SK-N-SH (cell line): ENCODE results near the gene KRT13.

Experiments used
- EP300 ChIP-seq, 2 experiments: IDR thresholded peaks; 2 replicates each; pipeline versions ENCODE4 v1.4.0 to v1.6.1; 2012; ENCODE audit warnings: borderline replicate concordance in 1 of 2, low read depth in 1 of 2, low read length in 1 of 2
- EZH2phosphoT487 ChIP-seq: fragments of 200-600 bp; sonication (generic); IDR thresholded peaks from 2 replicates; pipeline ENCODE4 v1.6.1; 2017; ENCODE audit warnings: low read depth, mixed run types, mild to moderate bottlenecking, antibody characterized with exemption, moderate library complexity, borderline replicate concordance
- FOXJ3 ChIP-seq: sonication (generic); formaldehyde crosslinking; IDR thresholded peaks from 2 replicates; pipeline ENCODE4 v1.5.1; 2020; ENCODE audit warnings: mild to moderate bottlenecking, missing genetic modification reagents
- FOXM1 ChIP-seq: IDR thresholded peaks from 2 replicates; pipeline ENCODE4 v1.4.0; 2012; ENCODE audit warnings: low read depth, mild to moderate bottlenecking
- POLR2AphosphoS5 ChIP-seq: IDR thresholded peaks from 2 replicates; pipeline ENCODE4 v1.6.1; 2012; ENCODE audit warnings: low read depth, low read length
- RAD21 ChIP-seq: IDR thresholded peaks from 2 replicates; pipeline ENCODE4 v1.6.1; 2012; ENCODE audit warnings: mild to moderate bottlenecking, low read length
- RCOR1 ChIP-seq: fragments of 150-350 bp; IDR thresholded peaks from 2 replicates; pipeline ENCODE4 v1.6.1; 2017; ENCODE audit warnings: antibody characterized with exemption, low read length
- RFX5 ChIP-seq: IDR thresholded peaks from 2 replicates; pipeline ENCODE4 v1.6.1; 2012; ENCODE audit warnings: mild to moderate bottlenecking, improper control_type of control experiment, low read length
- TEAD4 ChIP-seq: IDR thresholded peaks from 2 replicates; pipeline ENCODE4 v1.4.0; 2012; ENCODE audit warnings: mild to moderate bottlenecking, borderline replicate concordance; ENCODE audit not compliant: insufficient read depth
- YY1 ChIP-seq: IDR thresholded peaks from 2 replicates; pipeline ENCODE4 v1.4.0; 2012; ENCODE audit warnings: low read depth, mild to moderate bottlenecking
- TF ChIP-seq, protein P1 (sequence below): fragments of 200-600 bp; sonication (generic); IDR thresholded peaks from 2 replicates; pipeline ENCODE4 v1.6.1; 2017; ENCODE audit warnings: antibody characterized with exemption, mild to moderate bottlenecking, moderate library complexity
- TF ChIP-seq, protein P2 (sequence below): fragments of 150-350 bp; IDR thresholded peaks from 2 replicates; pipeline ENCODE4 v1.6.1; 2017; ENCODE audit warnings: antibody characterized with exemption, low read length, low read depth, borderline replicate concordance
- TF ChIP-seq, protein P3 (sequence below): IDR thresholded peaks from 2 replicates; pipeline ENCODE4 v1.6.1; 2012; ENCODE audit warnings: mild to moderate bottlenecking, low read depth, low read length, moderate library complexity
- TF ChIP-seq, protein P4 (sequence below): IDR thresholded peaks from 2 replicates; pipeline ENCODE4 v1.4.0; 2012; ENCODE audit warnings: low read depth, borderline replicate concordance

DNA sequence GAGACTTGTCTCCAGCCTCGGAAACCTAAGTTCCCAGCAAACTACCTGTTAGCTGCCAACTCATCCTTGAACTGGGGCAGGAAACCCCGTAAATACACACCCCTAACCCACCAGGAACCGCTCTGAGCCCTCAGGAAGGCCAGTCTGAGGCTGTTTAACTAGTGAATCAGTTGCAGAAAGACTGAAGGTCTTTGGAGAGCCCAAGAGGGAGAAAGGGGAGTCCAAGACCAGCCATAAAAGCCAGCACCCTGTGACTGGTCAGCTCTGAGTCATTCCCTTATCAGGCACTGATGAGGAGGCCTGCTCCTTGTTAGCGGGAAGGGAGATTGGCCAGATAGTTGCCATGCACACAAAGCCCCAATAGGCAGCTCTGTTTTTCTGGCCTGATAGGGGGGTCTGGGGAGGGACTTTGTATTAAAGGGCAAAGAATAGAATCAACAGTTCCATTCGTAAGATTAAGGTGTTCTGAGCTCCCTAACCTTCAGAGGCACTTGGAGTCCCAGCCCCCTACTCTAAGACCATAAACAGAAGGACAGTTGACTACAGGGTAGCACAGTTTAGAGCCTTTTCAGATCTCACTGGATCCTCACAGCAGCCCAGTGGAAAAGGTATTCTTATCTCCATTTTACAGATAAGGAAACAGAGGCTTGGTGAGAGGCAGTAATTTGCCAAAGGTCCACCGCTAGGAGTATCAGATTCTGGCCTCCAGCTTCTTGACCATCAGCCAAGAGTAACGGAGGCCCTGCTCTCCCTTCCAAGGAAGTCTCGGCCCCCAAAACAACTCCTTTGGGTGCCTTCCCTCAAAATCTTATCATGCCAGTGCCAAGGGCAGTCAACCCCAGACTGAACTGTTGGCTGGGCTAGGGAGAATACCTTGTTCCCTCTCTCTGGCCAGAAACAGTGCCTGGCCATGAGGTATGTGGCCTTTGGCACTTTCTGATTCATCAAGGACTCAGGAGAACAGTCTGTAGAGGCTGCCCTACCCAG lies 24.9 kb upstream of the KRT13 start:
- TF ChIP-seq FOXM1 (peak; percentile 70; the same call in 1 of the 2 replicates), EZH2phosphoT487 (no peak), YY1 (no peak), EP300 (IDR thresholded peaks at IDR 0.05; ENCODE audit: borderline replicate concordance in 1 of 2, low read depth in 1 of 2, low read length in 1 of 2) (peak; percentile 95 to 97), RCOR1 (peak; percentile 81), FOXJ3 (CRISPR knock-in tag) (peak; percentile 31; the same call in 1 of the 2 replicates), POLR2AphosphoS5 (peak; percentile 91), TEAD4 (peak; percentile 54), RAD21 (peak; percentile 49), RFX5 (peak; percentile 93)
- TF ChIP-seq, protein P1, sequence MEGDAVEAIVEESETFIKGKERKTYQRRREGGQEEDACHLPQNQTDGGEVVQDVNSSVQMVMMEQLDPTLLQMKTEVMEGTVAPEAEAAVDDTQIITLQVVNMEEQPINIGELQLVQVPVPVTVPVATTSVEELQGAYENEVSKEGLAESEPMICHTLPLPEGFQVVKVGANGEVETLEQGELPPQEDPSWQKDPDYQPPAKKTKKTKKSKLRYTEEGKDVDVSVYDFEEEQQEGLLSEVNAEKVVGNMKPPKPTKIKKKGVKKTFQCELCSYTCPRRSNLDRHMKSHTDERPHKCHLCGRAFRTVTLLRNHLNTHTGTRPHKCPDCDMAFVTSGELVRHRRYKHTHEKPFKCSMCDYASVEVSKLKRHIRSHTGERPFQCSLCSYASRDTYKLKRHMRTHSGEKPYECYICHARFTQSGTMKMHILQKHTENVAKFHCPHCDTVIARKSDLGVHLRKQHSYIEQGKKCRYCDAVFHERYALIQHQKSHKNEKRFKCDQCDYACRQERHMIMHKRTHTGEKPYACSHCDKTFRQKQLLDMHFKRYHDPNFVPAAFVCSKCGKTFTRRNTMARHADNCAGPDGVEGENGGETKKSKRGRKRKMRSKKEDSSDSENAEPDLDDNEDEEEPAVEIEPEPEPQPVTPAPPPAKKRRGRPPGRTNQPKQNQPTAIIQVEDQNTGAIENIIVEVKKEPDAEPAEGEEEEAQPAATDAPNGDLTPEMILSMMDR: no peak
- TF ChIP-seq, protein P2, sequence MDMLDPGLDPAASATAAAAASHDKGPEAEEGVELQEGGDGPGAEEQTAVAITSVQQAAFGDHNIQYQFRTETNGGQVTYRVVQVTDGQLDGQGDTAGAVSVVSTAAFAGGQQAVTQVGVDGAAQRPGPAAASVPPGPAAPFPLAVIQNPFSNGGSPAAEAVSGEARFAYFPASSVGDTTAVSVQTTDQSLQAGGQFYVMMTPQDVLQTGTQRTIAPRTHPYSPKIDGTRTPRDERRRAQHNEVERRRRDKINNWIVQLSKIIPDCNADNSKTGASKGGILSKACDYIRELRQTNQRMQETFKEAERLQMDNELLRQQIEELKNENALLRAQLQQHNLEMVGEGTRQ: no peak
- TF ChIP-seq, protein P3, sequence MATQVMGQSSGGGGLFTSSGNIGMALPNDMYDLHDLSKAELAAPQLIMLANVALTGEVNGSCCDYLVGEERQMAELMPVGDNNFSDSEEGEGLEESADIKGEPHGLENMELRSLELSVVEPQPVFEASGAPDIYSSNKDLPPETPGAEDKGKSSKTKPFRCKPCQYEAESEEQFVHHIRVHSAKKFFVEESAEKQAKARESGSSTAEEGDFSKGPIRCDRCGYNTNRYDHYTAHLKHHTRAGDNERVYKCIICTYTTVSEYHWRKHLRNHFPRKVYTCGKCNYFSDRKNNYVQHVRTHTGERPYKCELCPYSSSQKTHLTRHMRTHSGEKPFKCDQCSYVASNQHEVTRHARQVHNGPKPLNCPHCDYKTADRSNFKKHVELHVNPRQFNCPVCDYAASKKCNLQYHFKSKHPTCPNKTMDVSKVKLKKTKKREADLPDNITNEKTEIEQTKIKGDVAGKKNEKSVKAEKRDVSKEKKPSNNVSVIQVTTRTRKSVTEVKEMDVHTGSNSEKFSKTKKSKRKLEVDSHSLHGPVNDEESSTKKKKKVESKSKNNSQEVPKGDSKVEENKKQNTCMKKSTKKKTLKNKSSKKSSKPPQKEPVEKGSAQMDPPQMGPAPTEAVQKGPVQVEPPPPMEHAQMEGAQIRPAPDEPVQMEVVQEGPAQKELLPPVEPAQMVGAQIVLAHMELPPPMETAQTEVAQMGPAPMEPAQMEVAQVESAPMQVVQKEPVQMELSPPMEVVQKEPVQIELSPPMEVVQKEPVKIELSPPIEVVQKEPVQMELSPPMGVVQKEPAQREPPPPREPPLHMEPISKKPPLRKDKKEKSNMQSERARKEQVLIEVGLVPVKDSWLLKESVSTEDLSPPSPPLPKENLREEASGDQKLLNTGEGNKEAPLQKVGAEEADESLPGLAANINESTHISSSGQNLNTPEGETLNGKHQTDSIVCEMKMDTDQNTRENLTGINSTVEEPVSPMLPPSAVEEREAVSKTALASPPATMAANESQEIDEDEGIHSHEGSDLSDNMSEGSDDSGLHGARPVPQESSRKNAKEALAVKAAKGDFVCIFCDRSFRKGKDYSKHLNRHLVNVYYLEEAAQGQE: peak; percentile 78
- TF ChIP-seq, protein P4, sequence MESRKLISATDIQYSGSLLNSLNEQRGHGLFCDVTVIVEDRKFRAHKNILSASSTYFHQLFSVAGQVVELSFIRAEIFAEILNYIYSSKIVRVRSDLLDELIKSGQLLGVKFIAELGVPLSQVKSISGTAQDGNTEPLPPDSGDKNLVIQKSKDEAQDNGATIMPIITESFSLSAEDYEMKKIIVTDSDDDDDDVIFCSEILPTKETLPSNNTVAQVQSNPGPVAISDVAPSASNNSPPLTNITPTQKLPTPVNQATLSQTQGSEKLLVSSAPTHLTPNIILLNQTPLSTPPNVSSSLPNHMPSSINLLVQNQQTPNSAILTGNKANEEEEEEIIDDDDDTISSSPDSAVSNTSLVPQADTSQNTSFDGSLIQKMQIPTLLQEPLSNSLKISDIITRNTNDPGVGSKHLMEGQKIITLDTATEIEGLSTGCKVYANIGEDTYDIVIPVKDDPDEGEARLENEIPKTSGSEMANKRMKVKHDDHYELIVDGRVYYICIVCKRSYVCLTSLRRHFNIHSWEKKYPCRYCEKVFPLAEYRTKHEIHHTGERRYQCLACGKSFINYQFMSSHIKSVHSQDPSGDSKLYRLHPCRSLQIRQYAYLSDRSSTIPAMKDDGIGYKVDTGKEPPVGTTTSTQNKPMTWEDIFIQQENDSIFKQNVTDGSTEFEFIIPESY: 0 out of 2 replicates have a peak, but pooled peaks have one; percentile 64
